GM19463 (cell line): ENCODE data around the gene GMPPA.

ENCODE experiments used
- ATAC-seq: cut with Tn5 transposase; IDR thresholded peaks from one replicate; pipeline ENCODE4 v1.9.1; 2021; ENCODE audit warnings: mild to moderate bottlenecking, moderate library complexity; ENCODE audit not compliant: unreplicated experiment

Gene GMPPA

GRCh38 chr2:219553463-219553963 lies 54.8 kb downstream of the GMPPA start:
- no peak for ATAC-seq

GRCh38 chr2:219554350-219554749 lies 55.7 kb downstream of the GMPPA start:
- no peak for ATAC-seq

- no peak for ATAC-seq
Measured at GRCh38 chr2:219555956-219556355, 57.3 kb downstream of the GMPPA start.

DNA sequence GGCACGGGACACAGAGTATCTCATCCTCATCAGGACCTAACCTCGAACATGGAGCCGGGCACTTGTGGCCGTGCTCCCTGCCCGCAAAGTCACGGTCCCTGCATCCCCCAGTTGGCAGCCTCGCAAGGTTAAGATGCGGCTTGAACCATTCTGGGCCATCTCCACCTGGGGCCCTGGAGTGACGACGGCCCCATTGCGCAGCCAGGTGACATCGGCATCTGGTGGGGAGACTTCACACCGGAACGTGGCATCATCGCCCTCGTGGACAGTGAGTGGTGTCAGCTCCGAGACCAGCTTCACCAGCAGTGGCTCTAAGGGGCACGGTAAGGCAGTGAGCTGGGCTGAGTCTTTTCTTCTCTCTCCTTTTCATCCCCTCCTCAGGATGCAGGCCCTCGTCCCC lies 57.7 kb downstream of the GMPPA start:
- ATAC-seq: no peak
